Effector memory CD4-positive, alpha-beta T cell (primary cell): Measurements from ENCODE around the gene DOCK2.

ENCODE experiments used
- DNase-seq, 3 donors: peaks; one replicate each; pipeline ENCODE4 v3.0.0-alpha.2; 2020
- H3K27ac ChIP-seq: 2 replicates; pipeline ENCODE4 v1.7.0; 2013; ENCODE audit warnings: mild to moderate bottlenecking, low read length, moderate library complexity; ENCODE audit not compliant: insufficient read depth, poor library complexity, severe bottlenecking
- H3K27me3 ChIP-seq: replicated peaks from 2 replicates; pipeline ENCODE4 v1.7.0; 2013; ENCODE audit warnings: mild to moderate bottlenecking, low read length; ENCODE audit not compliant: insufficient read depth, control insufficient read depth, poor library complexity, severe bottlenecking
- H3K36me3 ChIP-seq: 2 replicates; pipeline ENCODE4 v1.7.0; 2013; ENCODE audit warnings: mild to moderate bottlenecking, low read length, moderate library complexity; ENCODE audit not compliant: control insufficient read depth, insufficient read depth
- H3K4me1 ChIP-seq: 2 replicates; pipeline ENCODE4 v1.7.0; 2013; ENCODE audit warnings: low read length, mild to moderate bottlenecking; ENCODE audit not compliant: control insufficient read depth, insufficient read depth, poor library complexity, severe bottlenecking
- H3K4me3 ChIP-seq: 2 replicates; pipeline ENCODE4 v1.7.0; 2013; ENCODE audit warnings: low read length, low read depth, mild to moderate bottlenecking; ENCODE audit not compliant: insufficient read depth, poor library complexity, severe bottlenecking
- H3K9me3 ChIP-seq: 2 replicates; pipeline ENCODE4 v1.7.0; 2013; ENCODE audit warnings: mild to moderate bottlenecking, low read length, moderate library complexity; ENCODE audit not compliant: control insufficient read depth

Gene DOCK2

GRCh38 chr5:169910393-169910792 lies 273.3 kb downstream of the DOCK2 start:
- Histone ChIP-seq H3K27ac (no peak overlapping the region), H3K9me3 (no peaks in the 10 kb centered on the region)
- DNase-seq, result no peak

GRCh38 chr5:169911448-169912212 lies 274.6 kb downstream of the DOCK2 start:
- Histone ChIP-seq H3K27ac (no peak overlapping the region), H3K36me3 (peaks cover 6% of the 10 kb centered on the region), H3K9me3 (no peaks in the 10 kb centered on the region), H3K27me3 (no peaks in the 10 kb centered on the region), H3K4me3 (no peak overlapping the region), H3K4me1 (no peaks in the 10 kb centered on the region)
- no peak for DNase-seq

More at GRCh38 chr5:169910393-169910792, 273.3 kb downstream of the DOCK2 start:
- H3K4me1 ChIP-seq, result no peaks in the 10 kb centered on the region
- H3K4me3 ChIP-seq, result no peak overlapping the region
- peaks cover 6% of the 10 kb centered on the region for H3K36me3 ChIP-seq
- no peaks in the 10 kb centered on the region for H3K27me3 ChIP-seq

GRCh38 chr5:169913479-169913878 lies 276.4 kb downstream of the DOCK2 start:
- no peak overlapping the region for H3K4me3 ChIP-seq
- H3K27me3 ChIP-seq, result no peaks in the 10 kb centered on the region
- H3K27ac ChIP-seq, result no peak overlapping the region
- DNase-seq, result no peak
- H3K36me3 ChIP-seq, result peaks cover 6% of the 10 kb centered on the region
- no peaks in the 10 kb centered on the region for H3K9me3 ChIP-seq
- H3K4me1 ChIP-seq, result no peaks in the 10 kb centered on the region

- no peak for DNase-seq
- no peaks in the 10 kb centered on the region for H3K9me3 ChIP-seq
- no peak overlapping the region for H3K27ac ChIP-seq
- no peaks in the 10 kb centered on the region for H3K4me1 ChIP-seq
- H3K36me3 ChIP-seq, result peaks cover 10% of the 10 kb centered on the region
- no peak overlapping the region for H3K4me3 ChIP-seq
- no peaks in the 10 kb centered on the region for H3K27me3 ChIP-seq
These were observed 277.7 kb downstream of the DOCK2 start for GRCh38 chr5:169914766-169915165.

GRCh38 chr5:169917500-169917899 lies 280.4 kb downstream of the DOCK2 start:
- peaks cover 4% of the 10 kb centered on the region for H3K36me3 ChIP-seq
- no peaks in the 10 kb centered on the region for H3K4me1 ChIP-seq
- H3K9me3 ChIP-seq, result no peaks in the 10 kb centered on the region
- no peak overlapping the region for H3K4me3 ChIP-seq
- no peak for DNase-seq
- H3K27me3 ChIP-seq, result no peaks in the 10 kb centered on the region
- no peak overlapping the region for H3K27ac ChIP-seq

GRCh38 chr5:169918228-169918627 lies 281.2 kb downstream of the DOCK2 start:
- Histone ChIP-seq H3K9me3 (no peaks in the 10 kb centered on the region), H3K4me3 (no peak overlapping the region), H3K27me3 (no peaks in the 10 kb centered on the region), H3K4me1 (no peaks in the 10 kb centered on the region), H3K27ac (no peak overlapping the region), H3K36me3 (peaks cover 4% of the 10 kb centered on the region)
- no peak for DNase-seq

GRCh38 chr5:169920474-169920873 lies 283.4 kb downstream of the DOCK2 start:
- no peaks in the 10 kb centered on the region for H3K27me3 ChIP-seq
- no peak for DNase-seq
- no peak overlapping the region for H3K27ac ChIP-seq
- peaks cover 4% of the 10 kb centered on the region for H3K36me3 ChIP-seq
- H3K4me3 ChIP-seq, result no peak overlapping the region
- H3K4me1 ChIP-seq, result no peaks in the 10 kb centered on the region
- H3K9me3 ChIP-seq, result no peaks in the 10 kb centered on the region

- no peak overlapping the region for H3K4me3 ChIP-seq
- H3K9me3 ChIP-seq, result no peaks in the 10 kb centered on the region
- H3K27me3 ChIP-seq, result no peaks in the 10 kb centered on the region
- H3K27ac ChIP-seq, result no peak overlapping the region
- H3K4me1 ChIP-seq, result no peaks in the 10 kb centered on the region
- H3K36me3 ChIP-seq, result peaks cover 4% of the 10 kb centered on the region
- DNase-seq, result no peak
These were observed 284.3 kb downstream of the DOCK2 start for GRCh38 chr5:169921384-169921783.

- no peak for DNase-seq
- no peak overlapping the region for H3K27ac ChIP-seq
- no peaks in the 10 kb centered on the region for H3K27me3 ChIP-seq
- H3K36me3 ChIP-seq, result peaks cover 4% of the 10 kb centered on the region
- no peak overlapping the region for H3K4me3 ChIP-seq
- H3K9me3 ChIP-seq, result no peaks in the 10 kb centered on the region
- H3K4me1 ChIP-seq, result no peaks in the 10 kb centered on the region
These were observed 284.9 kb downstream of the DOCK2 start for GRCh38 chr5:169921949-169922348.

- Histone ChIP-seq H3K4me1 (no peaks in the 10 kb centered on the region), H3K27ac (no peak overlapping the region), H3K9me3 (no peaks in the 10 kb centered on the region), H3K27me3 (no peaks in the 10 kb centered on the region), H3K36me3 (peaks cover 4% of the 10 kb centered on the region), H3K4me3 (no peak overlapping the region)
- DNase-seq, result no peak
These were observed 285.4 kb downstream of the DOCK2 start for GRCh38 chr5:169922474-169922873.
